Stimulated activated naive CD8-positive, alpha-beta T cell treated with anti-CD3 and anti-CD28 coated beads, Interleukin-15, Interleukin-2, amounts not matched to agents 100 ng/mL and 50 ng/mL, for 24 hours (primary cell): ENCODE data around the gene MYL10.
"Not testable (repeated sequence)": the region's sequence is repeated elsewhere in the genome, so short reads cannot be mapped to it uniquely, and the experiment has no call there.

Experiments used
- H3K27ac Mint-ChIP-seq: one replicate; pipeline ENCODE4 v1.8.0; 2021; ENCODE audit warnings: mild to moderate bottlenecking, mixed read lengths
- H3K27me3 Mint-ChIP-seq: one replicate; pipeline ENCODE4 v1.8.0; 2021; ENCODE audit warnings: mixed read lengths
- H3K36me3 Mint-ChIP-seq: one replicate; pipeline ENCODE4 v1.8.0; 2021; ENCODE audit warnings: low read depth, mixed read lengths
- H3K4me1 Mint-ChIP-seq: one replicate; pipeline ENCODE4 v1.8.0; 2021; ENCODE audit warnings: low read depth, mixed read lengths
- H3K4me3 Mint-ChIP-seq: one replicate; pipeline ENCODE4 v1.8.0; 2021; ENCODE audit warnings: mild to moderate bottlenecking, mixed read lengths
- H3K9me3 Mint-ChIP-seq: one replicate; pipeline ENCODE4 v1.8.0; 2021; ENCODE audit warnings: mixed read lengths

The MYL10 gene

DNA sequence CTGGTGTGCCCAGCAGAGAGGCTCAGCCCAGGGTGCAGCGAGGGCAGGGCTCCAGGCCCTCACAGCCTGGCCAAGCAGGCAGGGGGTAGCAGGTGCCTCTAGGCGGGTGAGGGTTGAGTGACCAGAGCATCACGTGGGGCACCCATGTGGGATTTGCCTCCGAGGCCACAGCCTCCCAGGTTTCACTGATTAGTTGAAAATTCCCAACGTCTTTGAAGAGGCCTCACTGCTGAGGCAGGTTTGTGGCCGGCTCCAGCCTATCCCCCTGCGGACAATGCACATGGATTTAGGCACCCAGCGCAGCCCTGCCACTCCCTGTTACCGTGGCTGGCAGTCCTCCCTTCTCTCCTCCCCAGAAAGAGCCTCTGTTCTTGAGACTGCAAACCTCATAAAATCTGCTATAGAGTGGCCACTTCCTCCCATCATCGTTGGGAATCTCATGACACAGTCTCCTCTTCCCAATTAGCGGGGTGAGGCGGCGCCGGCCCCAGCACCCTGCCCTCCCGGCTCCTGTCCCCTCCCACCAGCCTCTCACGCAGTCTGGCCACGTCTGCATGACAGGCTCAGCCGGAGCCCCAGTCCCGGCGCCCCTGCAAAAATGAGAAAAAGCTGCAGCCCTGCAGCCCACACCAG, 10.8 kb downstream of the MYL10 start:
- H3K4me1 Mint-ChIP-seq: no peaks in the 10 kb centered on the region
- no peaks in the 10 kb centered on the region for H3K36me3 Mint-ChIP-seq

DNA sequence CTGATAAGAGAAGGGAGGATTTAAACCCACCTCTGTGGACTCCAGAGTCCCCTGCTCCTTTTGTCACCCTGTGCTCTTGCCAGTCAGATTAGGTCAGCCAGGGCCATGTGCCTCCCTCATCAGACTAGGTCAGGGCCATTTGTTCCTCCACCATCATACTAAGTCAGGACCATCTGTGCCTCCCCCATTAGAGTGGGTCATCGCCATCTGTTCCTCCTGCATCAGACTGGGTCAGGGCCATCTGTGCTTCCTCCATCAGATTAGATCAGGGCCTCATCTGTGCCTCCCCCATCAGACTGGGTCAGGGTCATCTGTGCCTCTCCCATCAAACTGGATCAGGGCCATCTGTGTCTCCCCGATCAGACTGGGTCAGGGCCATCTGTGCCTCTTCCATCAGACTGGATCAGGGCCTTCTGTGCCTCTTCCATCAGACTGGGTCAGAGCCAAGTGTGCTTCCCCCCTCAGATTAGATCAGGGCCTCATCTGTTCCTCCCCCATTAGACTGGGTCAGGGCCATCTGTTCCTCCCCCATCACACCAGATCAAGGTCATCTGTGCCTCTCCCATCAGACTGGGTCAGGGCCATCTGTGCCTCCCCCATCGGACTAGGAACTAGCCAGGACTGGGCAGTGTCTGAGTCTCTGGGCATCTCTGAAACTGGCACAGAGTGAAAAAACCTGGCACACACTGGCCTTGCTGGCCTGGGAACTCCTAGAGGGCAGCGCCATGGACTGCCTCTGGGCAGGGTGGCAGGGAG, 11.5 kb downstream of the MYL10 start:
- no peak overlapping the region for H3K4me3 Mint-ChIP-seq
- H3K36me3 Mint-ChIP-seq: no peaks in the 10 kb centered on the region
- peaks cover 6% of the 10 kb centered on the region for H3K27me3 Mint-ChIP-seq
- H3K4me1 Mint-ChIP-seq: no peaks in the 10 kb centered on the region
- H3K27ac Mint-ChIP-seq: no peak overlapping the region
- no peaks in the 10 kb centered on the region for H3K9me3 Mint-ChIP-seq

More for the DNA sequence above, 10.8 kb downstream of the MYL10 start:
- Mint-ChIP-seq H3K9me3 (no peaks in the 10 kb centered on the region), H3K27ac (no peak overlapping the region), H3K4me3 (no peak overlapping the region), H3K27me3 (peaks cover under 1% of the 10 kb centered on the region)

DNA sequence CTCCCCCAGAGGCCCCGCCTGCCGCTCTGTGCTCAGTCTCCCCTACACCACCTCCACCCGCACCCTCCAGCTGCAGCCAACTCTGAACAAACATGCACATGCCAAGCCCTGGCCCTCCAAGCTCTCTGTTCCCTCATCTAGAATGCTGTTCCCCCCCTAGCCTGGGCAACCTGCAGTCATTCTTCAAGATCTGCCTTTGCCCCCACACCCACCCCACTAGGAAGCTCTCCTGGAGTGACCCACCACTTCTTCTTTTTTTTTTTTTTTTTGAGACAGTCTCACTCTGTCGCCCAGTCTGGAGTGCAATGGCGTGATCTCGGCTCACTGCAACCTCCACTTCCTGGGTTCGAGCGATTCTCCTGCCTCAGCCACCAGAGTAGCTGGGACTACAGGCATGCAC, 13.7 kb downstream of the MYL10 start:
- H3K27me3 Mint-ChIP-seq: peaks cover 6% of the 10 kb centered on the region
- H3K27ac Mint-ChIP-seq: no peak overlapping the region
- H3K4me1 Mint-ChIP-seq: no peaks in the 10 kb centered on the region
- H3K9me3 Mint-ChIP-seq: no peaks in the 10 kb centered on the region
- H3K36me3 Mint-ChIP-seq: no peaks in the 10 kb centered on the region
- H3K4me3 Mint-ChIP-seq: no peak overlapping the region

DNA sequence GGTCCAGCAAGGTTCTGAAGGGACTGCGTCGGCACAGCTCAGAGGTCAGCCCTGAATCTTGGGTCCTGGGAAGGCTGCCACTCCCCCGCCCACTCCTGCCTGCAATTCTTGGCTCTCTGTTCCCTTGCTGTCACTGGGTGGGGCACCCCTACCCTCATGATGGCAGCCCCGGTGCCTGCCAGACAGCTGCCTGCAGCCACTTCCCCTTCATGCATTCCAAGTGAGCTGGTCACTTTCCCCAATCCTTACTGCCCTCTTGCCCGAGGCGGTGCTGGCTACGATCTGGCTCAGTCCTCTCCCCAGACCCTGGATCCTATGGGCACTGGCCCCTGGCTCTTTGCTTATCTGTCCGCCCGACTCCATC, 14.2 kb downstream of the MYL10 start:
- H3K27me3 Mint-ChIP-seq: peaks cover 6% of the 10 kb centered on the region
- no peak overlapping the region for H3K27ac Mint-ChIP-seq
- no peaks in the 10 kb centered on the region for H3K36me3 Mint-ChIP-seq
- H3K4me1 Mint-ChIP-seq: no peaks in the 10 kb centered on the region
- no peaks in the 10 kb centered on the region for H3K9me3 Mint-ChIP-seq
- no peak overlapping the region for H3K4me3 Mint-ChIP-seq

DNA sequence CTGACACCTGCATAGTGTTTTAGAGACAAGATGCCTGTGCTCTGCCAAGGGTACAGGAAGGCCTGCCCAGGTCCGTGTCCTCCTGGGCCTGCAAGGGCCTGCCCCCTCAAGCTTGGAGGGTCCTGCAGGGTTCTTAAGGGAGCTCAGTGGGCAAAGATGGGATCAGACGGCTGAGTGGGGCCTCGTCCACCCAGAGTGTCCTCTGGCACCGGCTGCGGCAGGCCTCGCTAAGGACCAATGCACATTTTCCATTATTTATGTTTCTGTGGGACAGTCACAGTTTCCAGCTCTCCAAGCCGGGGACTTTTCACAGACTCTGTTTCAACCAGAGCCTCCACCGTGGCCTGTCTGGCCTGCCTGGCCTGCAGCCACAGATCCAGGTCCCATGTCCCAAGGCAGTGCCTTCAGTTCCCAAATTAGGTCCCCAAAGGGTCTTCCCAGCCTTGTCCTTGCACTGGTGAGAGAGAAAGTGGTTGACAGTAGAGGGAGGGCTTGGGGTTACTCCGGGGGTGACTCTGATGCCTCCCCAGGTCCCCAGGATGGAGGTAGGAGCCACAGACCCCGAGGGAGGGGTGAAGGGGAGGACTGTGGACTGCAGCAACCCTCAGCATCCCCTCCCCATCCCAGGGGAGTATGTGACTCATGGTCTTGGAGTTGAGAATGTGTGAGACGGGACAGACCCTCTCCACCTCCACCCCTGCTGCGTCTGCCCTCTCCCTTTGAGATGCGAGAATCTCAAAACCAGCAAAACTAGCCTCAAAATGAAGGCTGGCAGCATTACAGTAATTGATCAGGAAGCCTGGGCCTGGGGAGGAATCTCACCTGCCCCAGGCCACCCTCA, 14.8 kb downstream of the MYL10 start:
- no peaks in the 10 kb centered on the region for H3K9me3 Mint-ChIP-seq
- no peak overlapping the region for H3K4me3 Mint-ChIP-seq
- H3K27me3 Mint-ChIP-seq: peaks cover 6% of the 10 kb centered on the region
- no peaks in the 10 kb centered on the region for H3K4me1 Mint-ChIP-seq
- no peak overlapping the region for H3K27ac Mint-ChIP-seq
- no peaks in the 10 kb centered on the region for H3K36me3 Mint-ChIP-seq

DNA sequence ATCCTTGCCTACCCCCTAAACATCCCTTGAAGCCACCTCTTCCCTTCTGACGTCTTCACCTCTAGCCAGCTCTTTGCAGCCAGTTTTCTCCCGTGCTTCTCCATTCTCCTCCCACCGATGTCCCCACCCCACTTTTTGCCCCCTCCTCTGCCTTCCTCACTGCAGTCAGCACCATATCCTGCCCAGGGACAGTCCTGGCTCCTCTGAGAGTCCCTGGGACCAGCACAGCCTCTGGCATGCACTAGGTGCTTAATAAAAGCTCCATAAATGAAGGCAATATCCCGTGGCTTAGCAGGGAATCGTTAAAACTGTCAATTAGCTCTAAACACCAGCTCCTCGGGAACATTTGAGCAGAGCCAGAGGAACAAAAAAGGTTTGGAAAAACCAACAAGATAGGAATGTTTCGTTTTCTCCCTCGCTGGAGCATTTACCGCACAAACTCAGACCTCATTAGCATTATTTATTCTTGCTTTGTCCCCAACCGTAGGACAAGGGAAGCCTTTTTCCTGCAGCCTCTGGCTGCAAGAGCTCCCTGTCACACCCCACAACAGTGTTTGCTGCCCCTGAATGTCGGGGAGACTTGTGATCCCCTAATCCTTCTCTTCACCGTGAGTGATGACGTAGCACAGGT, 16.1 kb downstream of the MYL10 start:
- H3K27ac Mint-ChIP-seq: no peak overlapping the region
- no peak overlapping the region for H3K4me3 Mint-ChIP-seq
- H3K9me3 Mint-ChIP-seq: no peaks in the 10 kb centered on the region
- H3K36me3 Mint-ChIP-seq: no peaks in the 10 kb centered on the region
- no peaks in the 10 kb centered on the region for H3K4me1 Mint-ChIP-seq
- peaks cover 6% of the 10 kb centered on the region for H3K27me3 Mint-ChIP-seq

DNA sequence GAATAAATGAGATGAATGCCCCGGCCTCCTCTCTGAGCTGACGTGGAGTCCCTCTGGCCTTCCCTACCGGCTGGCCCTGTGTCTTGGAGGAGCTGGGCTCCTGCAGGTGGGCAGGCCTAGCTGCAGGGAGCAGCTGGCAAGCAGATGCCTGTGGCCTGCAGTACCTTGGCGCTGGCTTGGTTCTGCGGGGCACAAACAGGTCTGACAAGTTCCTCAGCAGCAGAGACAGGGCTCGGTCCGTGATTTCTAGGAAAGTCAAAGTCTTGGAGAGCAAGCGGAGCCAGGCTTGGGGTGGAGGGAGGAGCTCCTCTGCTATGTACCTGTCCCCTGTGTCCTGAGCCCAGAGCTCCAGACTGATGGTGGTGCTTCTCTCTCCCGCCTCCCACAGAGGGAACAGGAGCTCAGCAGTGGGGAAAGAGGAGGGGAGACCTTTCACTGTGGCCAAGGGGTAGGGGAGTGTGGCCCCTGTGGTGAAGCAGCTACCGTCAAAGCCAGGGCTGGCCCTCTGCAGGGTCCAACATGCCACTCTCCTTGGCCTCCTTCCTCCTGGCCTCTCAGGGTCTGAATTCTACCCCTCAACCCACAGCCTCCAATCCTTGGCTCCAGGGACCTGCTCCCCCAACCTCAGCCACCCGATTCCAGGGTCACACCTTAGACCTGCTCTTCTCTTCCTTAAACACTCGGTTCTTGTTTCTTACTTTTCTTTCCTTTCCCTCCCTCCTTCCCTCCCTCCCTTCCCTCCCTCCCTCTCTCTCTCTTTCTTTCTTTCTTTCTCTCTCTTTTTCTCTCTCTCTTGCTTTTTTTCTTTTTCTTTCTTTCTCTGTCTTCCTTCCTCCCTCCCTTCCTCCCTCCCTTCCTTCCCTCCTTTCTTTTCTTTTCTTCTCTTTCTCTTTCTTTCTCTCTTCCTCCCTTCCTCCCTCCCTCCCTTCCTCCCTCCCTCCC, 20.1 kb downstream of the MYL10 start:
- H3K27me3 Mint-ChIP-seq: peaks cover 6% of the 10 kb centered on the region
- no peak overlapping the region for H3K27ac Mint-ChIP-seq
- no peaks in the 10 kb centered on the region for H3K36me3 Mint-ChIP-seq
- H3K4me3 Mint-ChIP-seq: no peak overlapping the region
- H3K4me1 Mint-ChIP-seq: no peaks in the 10 kb centered on the region
- H3K9me3 Mint-ChIP-seq: no peaks in the 10 kb centered on the region

DNA sequence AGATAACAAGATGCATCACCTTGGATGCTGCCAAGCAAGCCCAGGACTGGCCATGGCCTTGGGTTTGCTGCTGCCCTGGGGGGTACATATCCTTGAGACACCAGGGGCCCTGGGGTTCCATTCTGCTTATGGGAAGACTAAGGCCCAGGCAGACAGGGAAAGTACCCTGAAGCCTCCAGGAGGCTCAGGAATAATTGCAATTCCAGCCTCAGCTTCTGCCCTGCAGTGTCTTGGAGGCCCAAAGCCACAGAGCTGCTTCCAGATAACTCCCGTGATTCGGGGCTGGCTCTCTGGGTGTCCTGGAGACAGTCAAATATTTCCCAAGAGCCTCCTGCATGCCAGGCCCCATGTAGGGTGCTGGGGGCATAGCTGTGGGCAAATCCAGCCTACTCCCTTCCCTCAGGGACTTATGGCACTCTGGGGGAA, 22.6 kb downstream of the MYL10 start:
- H3K9me3 Mint-ChIP-seq: no peaks in the 10 kb centered on the region
- H3K4me3 Mint-ChIP-seq: no peak overlapping the region
- H3K4me1 Mint-ChIP-seq: no peaks in the 10 kb centered on the region
- H3K27me3 Mint-ChIP-seq: no peaks in the 10 kb centered on the region
- H3K27ac Mint-ChIP-seq: no peak overlapping the region
- H3K36me3 Mint-ChIP-seq: no peaks in the 10 kb centered on the region

DNA sequence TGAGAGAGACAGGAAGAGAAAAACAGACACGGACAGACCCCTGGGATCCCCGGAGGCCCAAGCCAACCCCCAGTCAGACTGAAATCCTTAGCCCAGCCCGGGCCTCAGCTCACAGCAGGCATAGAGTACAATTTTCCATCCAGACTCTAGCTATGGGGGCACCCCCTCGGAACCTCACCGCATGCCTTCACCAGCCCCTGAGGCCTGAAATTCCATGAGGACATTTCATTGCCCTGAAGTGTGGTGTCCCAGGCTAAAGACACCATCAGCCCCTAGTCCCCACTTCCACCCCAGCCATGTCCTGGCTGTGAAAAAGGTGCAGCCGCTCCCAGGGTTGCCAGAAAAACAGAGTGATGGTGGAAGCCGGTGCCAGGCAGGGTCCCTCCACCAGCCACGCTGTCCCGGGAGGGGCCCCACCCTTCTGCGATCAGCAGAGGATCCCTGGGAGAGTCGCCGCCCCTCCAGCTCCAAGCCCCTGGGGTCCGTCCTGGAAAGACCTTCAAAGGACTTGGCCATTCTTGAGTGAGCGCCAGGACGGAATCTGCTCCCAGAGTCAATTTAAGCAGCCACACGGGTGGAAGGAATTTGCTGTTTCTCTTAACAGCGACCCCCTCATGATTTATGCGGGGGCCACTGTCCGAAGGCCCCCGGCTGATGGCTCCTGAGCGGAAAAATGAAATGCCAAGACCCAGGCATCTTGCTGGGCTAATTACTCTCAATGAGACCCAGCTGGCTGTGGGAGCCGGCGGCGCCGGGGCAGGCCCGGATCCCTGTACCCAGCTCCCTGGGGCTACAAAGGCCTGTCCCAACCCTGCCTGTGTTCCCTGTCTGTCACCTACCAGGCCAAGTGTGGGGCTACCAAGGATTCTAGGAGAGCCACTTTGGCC, 23.2 kb downstream of the MYL10 start:
- Mint-ChIP-seq H3K36me3 (no peaks in the 10 kb centered on the region), H3K4me3 (no peak overlapping the region), H3K27ac (no peak overlapping the region), H3K9me3 (no peaks in the 10 kb centered on the region), H3K4me1 (no peaks in the 10 kb centered on the region), H3K27me3 (no peaks in the 10 kb centered on the region)

DNA sequence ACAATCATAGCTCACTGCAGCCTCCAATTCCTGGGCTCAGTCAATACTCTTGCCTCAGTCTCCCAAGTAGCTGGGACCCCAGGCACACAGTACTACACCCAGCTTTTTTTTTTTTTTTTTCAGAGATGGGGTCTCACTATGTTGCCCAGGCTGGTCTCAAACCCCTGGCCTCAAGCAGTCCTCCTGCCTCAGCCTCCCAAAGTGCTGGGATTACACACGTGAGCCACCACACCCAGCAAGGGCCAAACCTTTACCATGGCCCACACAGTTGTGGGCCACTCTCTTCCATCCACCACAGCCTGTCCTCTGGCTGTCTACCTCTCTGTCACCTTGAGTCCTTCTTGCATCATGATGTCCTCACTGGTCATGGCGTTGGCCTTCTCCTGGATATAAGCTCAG, 24.2 kb downstream of the MYL10 start:
- H3K9me3 Mint-ChIP-seq, H3K4me3 Mint-ChIP-seq, H3K4me1 Mint-ChIP-seq, H3K27me3 Mint-ChIP-seq, H3K36me3 Mint-ChIP-seq, H3K27ac Mint-ChIP-seq: not testable (repeated sequence)

DNA sequence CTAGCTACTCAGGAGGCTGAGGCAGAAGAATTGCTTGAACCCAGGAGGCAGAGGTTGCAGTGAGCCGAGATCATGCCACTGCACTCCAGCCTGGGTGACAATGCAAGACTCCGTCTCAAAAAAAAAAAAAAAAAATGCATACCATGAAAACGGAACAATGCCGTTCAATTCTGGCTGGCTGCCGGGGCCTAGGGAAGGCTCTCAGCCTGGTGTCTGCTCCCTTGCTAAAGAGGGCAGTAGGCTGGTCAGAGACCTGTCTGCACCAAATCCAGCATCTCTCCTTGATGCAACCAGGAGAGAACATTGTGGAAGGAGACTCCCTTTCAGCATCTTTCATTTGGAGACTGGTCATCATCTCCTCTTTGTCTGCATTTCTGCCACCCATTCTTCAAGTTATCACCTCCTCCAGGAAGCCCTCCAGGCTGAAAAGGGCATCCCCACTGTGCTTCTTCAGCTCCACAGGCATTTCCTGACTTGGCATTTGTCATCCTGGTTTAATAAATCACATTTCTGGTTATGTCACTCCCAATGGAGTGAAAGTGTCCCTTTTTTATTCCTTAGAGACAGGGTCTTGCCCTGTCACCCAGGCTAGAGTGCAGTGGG, 24.7 kb downstream of the MYL10 start:
- Mint-ChIP-seq H3K36me3 (no peaks in the 10 kb centered on the region), H3K4me1 (no peaks in the 10 kb centered on the region), H3K27me3 (no peaks in the 10 kb centered on the region), H3K9me3 (no peaks in the 10 kb centered on the region), H3K27ac (no peak overlapping the region), H3K4me3 (no peak overlapping the region)

DNA sequence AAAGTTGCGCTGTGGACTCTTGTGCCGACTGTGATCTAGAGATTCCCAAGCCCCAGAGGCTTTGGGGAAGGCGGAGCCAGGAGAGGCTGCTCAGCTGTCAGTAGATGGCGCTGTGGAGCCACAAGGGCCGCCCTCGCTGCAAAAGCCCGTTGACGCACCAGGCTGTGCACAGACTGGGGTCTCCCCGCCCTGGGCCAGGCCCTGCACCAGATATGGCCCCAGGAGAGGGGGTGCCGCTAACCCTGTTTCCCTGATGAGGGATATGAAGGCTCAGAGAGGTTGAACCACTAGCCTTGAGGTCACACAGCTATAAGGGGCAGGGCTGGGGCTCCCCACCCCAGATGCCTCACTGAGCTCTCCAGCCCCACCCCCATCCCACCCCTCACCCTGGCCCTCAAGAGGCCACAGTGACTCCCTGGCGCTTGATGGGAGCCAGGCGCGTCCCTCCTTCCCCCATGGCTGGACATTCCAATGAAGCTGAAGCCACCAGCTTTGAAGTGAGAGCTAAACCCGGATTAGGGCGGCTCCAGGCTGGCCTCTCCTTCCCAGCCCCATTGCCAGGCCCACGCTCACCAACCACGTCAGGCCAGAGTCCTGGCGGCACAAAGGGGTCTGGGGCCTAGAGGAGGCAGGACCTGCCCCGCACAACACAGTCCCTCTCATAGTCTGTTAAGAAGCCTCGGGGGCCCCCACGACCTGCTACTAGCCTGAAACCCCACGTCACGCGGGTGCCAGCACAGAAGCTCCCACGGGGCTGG, 26.4 kb downstream of the MYL10 start:
- Mint-ChIP-seq H3K4me3 (no peak overlapping the region), H3K27ac (no peak overlapping the region), H3K27me3 (no peaks in the 10 kb centered on the region), H3K4me1 (no peaks in the 10 kb centered on the region), H3K9me3 (no peaks in the 10 kb centered on the region), H3K36me3 (no peaks in the 10 kb centered on the region)

DNA sequence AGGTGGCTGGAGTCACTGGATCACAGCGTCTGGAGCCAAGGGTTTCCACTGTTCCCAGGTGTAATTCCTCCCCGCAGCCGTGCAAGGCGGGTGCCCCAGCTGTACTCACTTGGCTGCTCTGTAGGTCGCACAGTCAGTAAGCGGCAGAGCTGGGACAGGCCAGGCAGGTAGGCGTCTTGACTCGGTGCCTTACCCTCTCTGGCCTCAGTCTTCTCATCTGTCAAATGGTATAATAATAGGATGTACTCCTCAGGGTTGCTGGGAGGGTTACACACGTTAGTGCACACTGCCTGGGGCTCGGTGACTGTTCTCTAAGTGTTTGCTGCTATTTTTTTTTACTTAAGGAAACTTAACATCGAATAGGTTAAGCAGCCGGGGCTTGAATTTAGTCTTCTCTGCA, 27.0 kb downstream of the MYL10 start:
- Mint-ChIP-seq H3K4me1 (no peaks in the 10 kb centered on the region), H3K36me3 (no peaks in the 10 kb centered on the region), H3K4me3 (no peak overlapping the region)

More for the DNA sequence above, 27.0 kb downstream of the MYL10 start:
- no peak overlapping the region for H3K27ac Mint-ChIP-seq
- H3K27me3 Mint-ChIP-seq: no peaks in the 10 kb centered on the region
- H3K9me3 Mint-ChIP-seq: no peaks in the 10 kb centered on the region
